GM21447 (cell line): ENCODE measurements around the gene HIKESHI.
"Not testable (repeated sequence)": the region's sequence is repeated elsewhere in the genome, so short reads cannot be mapped to it uniquely, and the experiment has no call there.

Source experiments
- ATAC-seq: cut with Tn5 transposase; IDR thresholded peaks from one replicate; pipeline ENCODE4 v1.9.1; 2021; ENCODE audit not compliant: unreplicated experiment

Gene HIKESHI

DNA sequence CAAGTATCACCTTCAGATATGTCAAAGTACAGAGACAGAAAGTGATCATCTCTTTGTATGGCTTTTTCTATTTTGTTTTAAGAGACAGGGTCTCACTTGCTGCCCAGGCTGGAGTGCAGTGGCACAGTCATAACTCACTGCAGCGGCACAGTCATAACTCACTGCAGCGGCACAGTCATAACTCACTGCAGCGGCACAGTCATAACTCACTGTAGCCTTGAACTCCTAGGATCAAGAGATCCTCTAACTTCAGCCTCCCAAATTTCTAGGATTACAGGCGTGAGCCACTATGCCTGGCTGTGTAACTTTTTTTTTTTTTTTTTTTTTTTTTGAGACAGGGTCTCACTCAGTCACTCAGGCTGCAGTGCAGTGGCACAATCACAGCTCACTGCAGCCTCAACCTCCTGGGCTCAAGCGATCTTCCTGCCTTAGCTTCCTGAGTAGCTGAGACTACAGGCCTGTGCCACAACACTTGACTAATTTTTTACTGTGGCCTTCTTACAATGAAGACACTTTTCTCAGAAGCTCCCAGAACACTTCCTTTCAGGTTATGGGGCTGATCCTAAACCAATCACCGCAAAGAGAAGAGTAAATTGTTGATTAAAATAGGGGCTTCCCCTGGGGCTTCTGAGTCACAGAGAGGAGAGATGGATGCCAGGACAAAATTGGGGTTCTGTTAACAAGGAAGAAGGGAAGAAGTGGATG lies 9.0 kb upstream of the HIKESHI start:
- peak; percentile 71 for ATAC-seq

DNA sequence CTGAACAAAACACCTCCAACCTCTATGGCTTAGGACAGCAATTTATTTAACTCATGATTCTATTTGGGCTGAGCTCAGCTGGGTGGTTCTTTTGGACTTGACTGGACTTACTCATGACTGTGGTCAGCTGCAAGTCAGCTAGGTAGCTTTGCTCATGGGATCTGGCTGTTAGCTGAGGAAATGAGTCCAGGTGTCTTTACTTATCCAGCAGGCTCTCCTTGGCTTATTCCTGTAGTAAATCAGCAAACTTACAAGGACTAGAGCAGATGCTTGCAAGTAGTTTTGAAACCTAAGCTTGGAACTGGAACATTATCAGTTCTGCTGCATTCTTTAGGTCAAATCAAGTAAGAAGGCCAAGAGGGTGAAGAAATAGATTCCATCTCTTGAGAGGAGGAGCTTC lies 8.0 kb upstream of the HIKESHI start:
- ATAC-seq = no peak

- ATAC-seq = no peak
These were observed 323 bp upstream of the HIKESHI start for GRCh38 chr11:86301742-86302091.

GRCh38 chr11:86303257-86303656 lies 1.2 kb downstream of the HIKESHI start:
- no peak for ATAC-seq

DNA sequence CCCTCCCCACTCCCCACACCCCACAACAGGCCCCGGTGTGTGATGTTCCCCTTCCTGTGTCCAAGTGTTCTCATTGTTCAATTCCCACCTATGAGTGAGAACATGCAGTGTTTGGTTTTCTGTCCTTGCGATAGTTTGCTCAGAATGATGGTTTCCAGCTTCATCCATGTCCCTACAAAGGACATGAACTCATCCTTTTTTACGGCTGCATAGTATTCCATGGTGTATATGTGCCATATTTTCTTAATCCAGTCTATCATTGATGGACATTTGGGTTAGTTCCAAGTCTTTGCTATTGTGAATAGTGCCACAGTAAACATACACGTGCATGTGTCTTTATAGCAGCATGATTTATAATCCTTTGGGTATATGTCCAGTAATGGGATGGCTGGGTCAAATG lies 6.7 kb downstream of the HIKESHI start:
- not testable (repeated sequence) for ATAC-seq

- ATAC-seq = no peak
These were observed 11.8 kb downstream of the HIKESHI start for GRCh38 chr11:86313793-86314192.

DNA sequence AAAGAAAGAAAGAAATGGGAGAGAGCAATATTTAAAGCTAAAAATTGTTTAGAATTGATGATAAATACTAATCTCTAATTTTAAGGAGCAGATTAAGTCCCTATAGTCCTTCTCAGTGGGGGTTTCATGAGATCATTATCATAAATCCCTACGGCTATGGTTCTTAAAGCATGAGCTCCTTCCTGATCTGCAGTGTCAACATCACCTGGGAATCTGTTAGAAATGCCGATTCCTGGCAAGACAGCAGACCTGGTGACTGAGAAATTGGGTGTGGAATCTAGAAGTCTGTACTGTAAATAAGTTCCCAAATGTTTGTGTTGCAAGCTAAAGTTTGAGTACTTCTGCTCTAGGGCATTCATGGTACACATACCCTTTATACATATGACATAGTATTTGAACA lies 12.6 kb downstream of the HIKESHI start:
- ATAC-seq = no peak

DNA sequence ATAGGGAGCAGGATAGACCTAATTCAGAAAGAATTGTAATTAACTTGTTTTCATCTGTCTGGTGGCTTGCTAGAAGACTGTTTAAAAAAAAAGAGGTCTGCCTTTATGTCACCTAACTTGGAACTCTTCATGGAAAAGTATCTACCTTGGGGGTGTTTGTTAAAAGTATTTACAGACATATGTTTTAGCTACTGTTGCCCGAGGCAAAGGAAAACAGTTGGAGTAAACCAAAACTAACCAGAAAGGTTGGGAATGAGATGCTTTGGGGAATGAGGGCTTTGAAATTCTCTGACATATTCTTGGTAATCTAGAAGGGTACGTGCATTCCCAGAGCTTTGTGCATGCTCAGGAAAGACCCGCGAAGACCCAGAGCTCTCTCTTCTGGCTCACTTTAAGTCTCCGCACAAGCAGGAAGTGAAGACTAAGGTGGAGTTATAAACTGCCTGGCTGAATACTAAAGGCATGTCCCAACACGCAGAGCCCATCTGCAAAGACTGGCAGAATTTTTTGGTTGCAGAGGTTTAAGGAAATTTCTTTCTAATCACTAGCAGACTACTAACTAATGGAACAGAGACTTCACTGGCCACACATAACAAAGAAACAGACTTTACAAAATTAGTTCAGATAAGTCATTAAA lies 33.2 kb downstream of the HIKESHI start:
- no peak for ATAC-seq

- no peak for ATAC-seq
These were observed 35.2 kb downstream of the HIKESHI start for GRCh38 chr11:86337227-86337626.

- ATAC-seq = no peak
These were observed 39.3 kb downstream of the HIKESHI start for GRCh38 chr11:86341382-86341781.

DNA sequence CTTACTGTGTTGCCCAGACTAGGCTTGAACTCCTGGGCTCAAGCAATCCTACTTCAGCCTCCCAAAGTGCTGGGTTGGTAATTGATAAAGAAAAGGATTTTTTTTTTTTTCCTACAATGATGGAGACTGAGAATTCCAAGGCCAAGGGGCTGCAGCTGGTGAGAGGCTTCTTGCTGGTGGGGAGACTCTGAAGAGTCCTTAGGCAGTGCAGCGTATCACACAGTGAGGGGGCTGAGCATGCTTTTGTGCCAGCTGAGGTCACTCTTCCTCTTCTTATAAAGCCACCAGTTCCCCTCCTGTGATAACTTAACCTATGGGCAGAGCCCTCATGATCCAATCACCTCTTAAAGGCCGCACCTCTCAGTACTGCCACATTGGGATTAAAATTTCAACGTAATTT lies 44.5 kb downstream of the HIKESHI start:
- ATAC-seq = no peak

GRCh38 chr11:86355256-86355655 lies 53.2 kb downstream of the HIKESHI start:
- no peak for ATAC-seq

GRCh38 chr11:86357412-86357811 lies 55.4 kb downstream of the HIKESHI start:
- not testable (repeated sequence) for ATAC-seq

DNA sequence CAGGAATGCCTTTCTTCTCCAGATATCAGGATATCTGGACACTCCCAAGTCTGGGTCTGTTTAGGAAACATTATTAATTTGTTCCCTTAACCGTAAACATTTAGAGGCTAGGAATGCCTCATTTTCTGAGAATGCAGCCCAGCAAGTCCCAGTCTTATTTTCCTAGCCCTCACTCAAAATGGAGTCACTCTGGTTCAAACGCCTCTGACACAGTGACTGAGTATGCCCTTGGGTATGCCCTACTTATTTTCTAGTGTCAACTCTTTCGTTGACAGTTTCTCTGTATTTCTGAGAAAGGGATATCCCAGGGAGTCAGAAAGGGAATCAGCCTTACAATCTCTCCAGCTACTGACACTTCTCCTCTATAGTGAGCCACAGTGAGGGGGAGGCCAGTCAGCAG lies 56.7 kb downstream of the HIKESHI start:
- ATAC-seq = no peak

- ATAC-seq = no peak
These were observed 58.8 kb downstream of the HIKESHI start for GRCh38 chr11:86360775-86361395.

DNA sequence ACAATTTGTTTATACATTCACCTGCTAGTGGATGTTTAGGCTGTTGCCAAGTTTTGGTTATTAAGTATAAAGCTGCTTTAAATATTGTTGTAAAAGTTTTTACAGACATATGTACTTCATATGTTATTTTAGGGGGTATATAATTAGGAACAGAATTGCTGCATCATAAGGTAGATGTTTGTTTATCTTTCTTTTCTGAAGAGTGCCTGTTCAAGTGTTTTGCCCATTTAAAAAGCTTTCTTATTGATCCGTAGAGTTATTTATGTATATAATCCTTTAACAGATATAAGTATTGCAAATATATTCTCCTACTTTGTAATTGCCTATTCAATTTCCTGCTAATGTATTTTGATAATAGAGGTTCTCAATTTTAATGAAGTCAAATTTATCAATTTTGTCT lies 61.4 kb downstream of the HIKESHI start:
- no peak for ATAC-seq

GRCh38 chr11:86365546-86365945 lies 63.5 kb downstream of the HIKESHI start:
- no peak for ATAC-seq

DNA sequence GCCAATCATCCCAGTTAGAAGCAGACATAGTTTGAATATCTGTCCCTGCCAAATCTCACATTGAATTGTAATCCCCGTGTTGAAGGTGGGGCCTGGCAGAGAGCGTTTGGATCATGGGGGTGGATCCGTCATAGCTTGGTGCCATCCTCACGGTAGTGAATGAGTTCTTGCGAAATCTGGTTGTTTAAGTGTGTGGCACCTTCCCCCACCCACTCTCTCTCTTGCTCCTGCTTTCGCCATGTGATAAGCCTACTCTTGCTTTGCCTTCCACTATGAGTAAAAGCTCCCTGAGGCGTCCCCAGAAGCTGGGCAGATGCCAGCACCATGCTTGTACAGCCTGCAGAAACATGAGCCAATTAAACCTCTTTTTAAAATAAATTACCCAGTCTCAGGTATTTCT lies 67.6 kb downstream of the HIKESHI start:
- no peak for ATAC-seq

GRCh38 chr11:86370171-86370570 lies 68.1 kb downstream of the HIKESHI start:
- ATAC-seq = no peak

DNA sequence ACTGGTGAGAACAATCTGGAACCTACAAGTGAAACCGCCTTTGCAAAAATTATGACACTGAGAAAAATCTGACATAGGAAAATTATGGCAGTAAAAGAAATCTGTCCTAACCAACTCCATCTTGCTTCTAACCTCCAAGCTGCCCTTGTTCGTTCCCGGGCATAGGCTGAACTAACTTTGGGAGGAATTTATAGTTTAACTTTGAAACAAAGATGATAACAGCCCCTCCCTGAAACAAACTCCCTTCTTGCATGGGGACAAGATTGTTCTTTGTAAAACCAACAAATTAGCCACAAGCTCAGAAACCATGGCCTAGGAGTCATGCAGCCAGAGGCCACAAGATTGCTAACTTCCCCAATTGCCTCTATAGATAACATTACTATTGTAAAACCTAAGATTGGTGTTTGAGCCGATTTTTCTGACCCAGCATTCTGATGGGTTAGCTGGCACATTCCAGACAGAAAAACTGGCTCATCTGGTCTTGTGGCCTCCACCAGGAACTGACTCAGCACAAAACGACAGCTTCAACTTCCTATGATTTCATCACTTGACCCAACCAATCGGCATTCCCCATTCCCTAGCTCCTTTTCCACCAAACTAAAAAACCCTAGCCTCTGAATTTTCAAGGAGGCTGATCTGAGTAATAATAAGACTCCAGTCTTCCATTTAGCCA lies 69.0 kb downstream of the HIKESHI start:
- no peak for ATAC-seq

GRCh38 chr11:86372041-86372440 lies 70.0 kb downstream of the HIKESHI start:
- ATAC-seq = no peak

GRCh38 chr11:86372586-86372985 lies 70.5 kb downstream of the HIKESHI start:
- ATAC-seq = no peak
